Esophagus muscularis mucosa (tissue), 3 donors: ENCODE measurements around the gene ATG4D.
A peak's percentile ranks its signal among the peaks of the same experiment; 100 is the strongest.

Source experiments
- POLR2A ChIP-seq: fragments of 450-650 bp; IDR thresholded peaks from one replicate; pipeline ENCODE4 v1.6.1; 2017; ENCODE audit warnings: antibody characterized with exemption, moderate library complexity, mild to moderate bottlenecking, low read depth
- POLR2AphosphoS5 ChIP-seq, 2 donors: sonication (generic); formaldehyde crosslinking; IDR thresholded peaks; one replicate each; pipeline ENCODE4 v1.6.1; 2017; ENCODE audit warnings: antibody characterized with exemption in 2 of 2
- TF ChIP-seq, protein P1 (sequence below), 3 experiments: fragments of 200-600 bp in 2 of 3; fragments of 450-650 bp in 1 of 3; sonication (generic) in 2 of 3; IDR thresholded peaks; one replicate each; pipeline ENCODE4 v1.5.1; 2017 to 2019; ENCODE audit warnings: antibody characterized with exemption in 3 of 3, mild to moderate bottlenecking in 2 of 3, moderate library complexity in 1 of 3

DNA sequence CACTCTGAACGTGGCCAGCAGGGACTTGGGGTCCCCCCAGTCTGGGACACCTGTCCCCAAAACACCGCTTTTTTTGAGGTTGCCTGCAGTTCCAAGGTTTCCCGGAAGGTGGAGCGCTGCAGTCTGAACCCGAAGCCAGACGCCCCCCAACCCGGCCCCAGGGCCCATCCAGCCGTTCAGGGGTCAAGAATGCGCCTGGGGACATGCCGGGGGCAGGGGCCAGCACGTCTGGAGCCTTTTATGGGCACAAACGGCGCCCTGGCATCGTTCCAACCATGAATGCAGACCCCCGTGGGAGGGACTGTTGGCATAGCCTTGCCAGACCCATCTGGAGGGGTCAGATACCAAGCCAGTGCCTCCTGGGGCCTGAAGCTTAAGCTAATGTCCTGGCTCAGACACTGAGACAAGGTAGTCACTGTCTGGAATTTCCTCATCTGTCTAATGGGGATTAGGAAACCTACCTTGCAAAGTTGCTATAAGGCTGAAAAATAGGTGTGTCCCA lies 33.4 kb upstream of the ATG4D start:
- TF ChIP-seq POLR2AphosphoS5 (IDR thresholded peaks at IDR 0.05) (no peak), POLR2A (no peak)
- TF ChIP-seq, protein P1, sequence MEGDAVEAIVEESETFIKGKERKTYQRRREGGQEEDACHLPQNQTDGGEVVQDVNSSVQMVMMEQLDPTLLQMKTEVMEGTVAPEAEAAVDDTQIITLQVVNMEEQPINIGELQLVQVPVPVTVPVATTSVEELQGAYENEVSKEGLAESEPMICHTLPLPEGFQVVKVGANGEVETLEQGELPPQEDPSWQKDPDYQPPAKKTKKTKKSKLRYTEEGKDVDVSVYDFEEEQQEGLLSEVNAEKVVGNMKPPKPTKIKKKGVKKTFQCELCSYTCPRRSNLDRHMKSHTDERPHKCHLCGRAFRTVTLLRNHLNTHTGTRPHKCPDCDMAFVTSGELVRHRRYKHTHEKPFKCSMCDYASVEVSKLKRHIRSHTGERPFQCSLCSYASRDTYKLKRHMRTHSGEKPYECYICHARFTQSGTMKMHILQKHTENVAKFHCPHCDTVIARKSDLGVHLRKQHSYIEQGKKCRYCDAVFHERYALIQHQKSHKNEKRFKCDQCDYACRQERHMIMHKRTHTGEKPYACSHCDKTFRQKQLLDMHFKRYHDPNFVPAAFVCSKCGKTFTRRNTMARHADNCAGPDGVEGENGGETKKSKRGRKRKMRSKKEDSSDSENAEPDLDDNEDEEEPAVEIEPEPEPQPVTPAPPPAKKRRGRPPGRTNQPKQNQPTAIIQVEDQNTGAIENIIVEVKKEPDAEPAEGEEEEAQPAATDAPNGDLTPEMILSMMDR (IDR thresholded peaks at IDR 0.05), result peak; percentile 23 to 57 (median 38)
